GM08714 (cell line): Measurements from ENCODE around the gene ALAS2.
"Not testable (repeated sequence)": the region's sequence is repeated elsewhere in the genome, so short reads cannot be mapped to it uniquely, and the experiment has no call there.

Experiments used
- H3K4me3 ChIP-seq: fragments of 200-500 bp; sonication (Bioruptor generic); 2 replicates; pipeline ENCODE4 v1.5.1; 2014; ENCODE audit warnings: mild to moderate bottlenecking, low read length, inconsistent platforms
- ZNF274 ChIP-seq: IDR thresholded peaks from 2 replicates; pipeline ENCODE4 v1.6.1; 2012; ENCODE audit warnings: mild to moderate bottlenecking, low read depth, low read length

The ALAS2 gene

GRCh38 chrX:54991706-54992105, 39.1 kb downstream of the ALAS2 start:
- no peak overlapping the region for H3K4me3 ChIP-seq
- TF ChIP-seq ZNF274 = no peak

GRCh38 chrX:54983306-54983705, 47.5 kb downstream of the ALAS2 start:
- not testable (repeated sequence) for H3K4me3 ChIP-seq

- no peak for TF ChIP-seq ZNF274
- H3K4me3 ChIP-seq = no peak overlapping the region
Observed at GRCh38 chrX:54980334-54980733, 50.4 kb downstream of the ALAS2 start.

- TF ChIP-seq ZNF274 = no peak
- H3K4me3 ChIP-seq = no peak overlapping the region
Observed at GRCh38 chrX:54979432-54979831, 51.3 kb downstream of the ALAS2 start.

GRCh38 chrX:54978448-54978847, 52.3 kb downstream of the ALAS2 start:
- no peak overlapping the region for H3K4me3 ChIP-seq
- no peak for TF ChIP-seq ZNF274

GRCh38 chrX:54977387-54977786, 53.4 kb downstream of the ALAS2 start:
- TF ChIP-seq ZNF274 = no peak
- no peak overlapping the region for H3K4me3 ChIP-seq

GRCh38 chrX:54964766-54965497, 65.8 kb downstream of the ALAS2 start:
- no peak overlapping the region for H3K4me3 ChIP-seq
- no peak for TF ChIP-seq ZNF274

GRCh38 chrX:54961750-54962149, 69.0 kb downstream of the ALAS2 start:
- TF ChIP-seq ZNF274 = no peak

More at GRCh38 chrX:54961750-54962149, 69.0 kb downstream of the ALAS2 start:
- H3K4me3 ChIP-seq = no peak overlapping the region
